HepG2 (cell line): Measurements from ENCODE around the gene PPARA. TPM values are rescaled to one million over a fixed set of nuclear protein-coding genes. Genes with fewer than 3 reads are reported as not detected.

Source experiments
- microRNA counts: library from miRNA; unstranded; fragments of <30 nt; microRNA quantifications from one replicate; lab custom pipeline; 2015
- polyA plus RNA-seq, 8 experiments: library from polyadenylated mRNA; depleted of rRNA in 3 of 8; stranded (reverse) in 7 of 8; unstranded in 1 of 8; fragments of >200 nt; fragmentation: Illumina TruSeq in 4 of 8; extraction: Trizol in 4 of 8; gene quantifications; 2 replicates each; pipeline versions ENCODE4 v1.2.1 to v1.2.3, GENCODE V29; 2011 to 2016; ENCODE audit warnings: low read depth in 4 of 8, missing spikeins in 1 of 8, mixed read lengths in 1 of 8; ENCODE audit not compliant: insufficient read depth in 1 of 8
- total RNA-seq, 5 experiments: library from RNA; depleted of rRNA; stranded (reverse); fragments of >200 nt; fragmentation: Illumina TruSeq; extraction: Trizol; gene quantifications; 2 replicates each; pipeline ENCODE4 v1.2.3, GENCODE V29; 2016; ENCODE audit warnings: low read depth in 1 of 5

Gene PPARA
- total and polyA plus RNA-seq, 2 of the 13 experiments (the other 11 are each of a cell fraction or from before 2014, with no cell fraction given), result 18.2 to 24.7 TPM

MicroRNAs within 50 kb of the gene (microRNA counts, 767-probe panel; counts per million panel counts)
- microRNA hsa-let-7b-5p (lab: Ali Mortazavi, UCI), result not detected

Other genes with a start within 250 kb of the PPARA start
- gene WNT7B, start 173.4 kb upstream of the PPARA start, total RNA-seq (2016; rRNA removed; fragmentation: Illumina TruSeq; extraction: Trizol), result 0.09 and 0.24 TPM in 2 replicates
- 0.04 TPM in 1 of 2 replicates, not detected in the other for gene WNT7B, start 173.4 kb upstream of the PPARA start, polyA plus RNA-seq (2011; rRNA removed)
- gene CDPF1, start 99.8 kb downstream of the PPARA start, total RNA-seq (2016; rRNA removed; fragmentation: Illumina TruSeq; extraction: Trizol), result 5.2 and 6.0 TPM in 2 replicates
- 7.4 and 8.1 TPM in 2 replicates for gene CDPF1, start 99.8 kb downstream of the PPARA start, polyA plus RNA-seq (2011; rRNA removed)
- gene PKDREJ, start 112.8 kb downstream of the PPARA start, total RNA-seq (2016; rRNA removed; fragmentation: Illumina TruSeq; extraction: Trizol), result not detected in 2 replicates
- gene PKDREJ, start 112.8 kb downstream of the PPARA start, polyA plus RNA-seq (2011; rRNA removed), result 0.01 TPM in 1 of 2 replicates, not detected in the other
- gene TTC38, start 117.5 kb downstream of the PPARA start, total RNA-seq (2016; rRNA removed; fragmentation: Illumina TruSeq; extraction: Trizol), result 105 and 106 TPM in 2 replicates
- 101 and 112 TPM in 2 replicates for gene TTC38, start 117.5 kb downstream of the PPARA start, polyA plus RNA-seq (2011; rRNA removed)
- 13.5 and 15.3 TPM in 2 replicates for gene GTSE1, start 146.3 kb downstream of the PPARA start, total RNA-seq (2016; rRNA removed; fragmentation: Illumina TruSeq; extraction: Trizol)
- gene GTSE1, start 146.3 kb downstream of the PPARA start, polyA plus RNA-seq (2011; rRNA removed), result 7.0 and 10.7 TPM in 2 replicates
- 47.7 and 50.2 TPM in 2 replicates for gene TRMU, start 185.2 kb downstream of the PPARA start, total RNA-seq (2016; rRNA removed; fragmentation: Illumina TruSeq; extraction: Trizol)
- gene TRMU, start 185.2 kb downstream of the PPARA start, polyA plus RNA-seq (2011; rRNA removed), result 31.0 and 32.1 TPM in 2 replicates